Suprapubic skin (tissue), 4 donors: ENCODE data around the gene FRMD8.
A peak's percentile ranks its signal among the peaks of the same experiment; 100 is the strongest.

Source experiments
- EP300 ChIP-seq: sonication (generic); formaldehyde crosslinking; IDR thresholded peaks from one replicate; pipeline ENCODE4 v1.6.1; 2017; ENCODE audit warnings: antibody characterized with exemption
- POLR2A ChIP-seq, 2 donors: fragments of 450-650 bp; IDR thresholded peaks; one replicate each; pipeline ENCODE4 v1.6.1; 2017; ENCODE audit warnings: antibody characterized with exemption in 2 of 2, mild to moderate bottlenecking in 2 of 2, moderate library complexity in 2 of 2
- POLR2AphosphoS5 ChIP-seq, 3 donors: sonication (generic); formaldehyde crosslinking; IDR thresholded peaks; one replicate each; pipeline ENCODE4 v1.6.1; 2017; ENCODE audit warnings: antibody characterized with exemption in 3 of 3
- TF ChIP-seq, protein P1 (sequence below), 2 donors: fragments of 200-600 bp in 1 of 2; fragments of 450-650 bp in 1 of 2; sonication (generic) in 1 of 2; IDR thresholded peaks; one replicate each; pipeline ENCODE4 v1.5.1; 2016 to 2019; ENCODE audit warnings: antibody characterized with exemption in 2 of 2, mild to moderate bottlenecking in 1 of 2, moderate library complexity in 1 of 2

DNA sequence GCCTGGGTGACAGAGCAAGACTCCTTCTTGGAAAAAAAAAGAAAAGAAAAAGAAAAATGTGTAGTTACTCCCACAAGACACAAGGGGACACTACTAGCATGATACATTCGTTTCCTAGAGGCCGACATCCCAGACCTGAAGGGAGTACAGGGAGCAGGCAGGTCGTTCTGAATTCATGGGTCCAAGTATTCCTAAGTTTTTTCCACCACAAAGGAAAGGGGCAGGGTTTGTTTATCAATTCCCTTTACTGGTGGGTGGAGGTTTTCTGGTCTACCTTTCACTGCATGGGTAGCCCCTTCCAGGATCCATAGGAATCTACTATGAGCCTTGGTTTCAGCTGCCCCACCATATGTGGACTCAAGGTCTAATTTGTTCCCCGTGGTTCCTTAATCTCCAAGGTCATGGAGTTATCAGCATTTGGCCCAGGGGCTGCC is 20.1 kb upstream of the FRMD8 start:
- TF ChIP-seq, protein P1, sequence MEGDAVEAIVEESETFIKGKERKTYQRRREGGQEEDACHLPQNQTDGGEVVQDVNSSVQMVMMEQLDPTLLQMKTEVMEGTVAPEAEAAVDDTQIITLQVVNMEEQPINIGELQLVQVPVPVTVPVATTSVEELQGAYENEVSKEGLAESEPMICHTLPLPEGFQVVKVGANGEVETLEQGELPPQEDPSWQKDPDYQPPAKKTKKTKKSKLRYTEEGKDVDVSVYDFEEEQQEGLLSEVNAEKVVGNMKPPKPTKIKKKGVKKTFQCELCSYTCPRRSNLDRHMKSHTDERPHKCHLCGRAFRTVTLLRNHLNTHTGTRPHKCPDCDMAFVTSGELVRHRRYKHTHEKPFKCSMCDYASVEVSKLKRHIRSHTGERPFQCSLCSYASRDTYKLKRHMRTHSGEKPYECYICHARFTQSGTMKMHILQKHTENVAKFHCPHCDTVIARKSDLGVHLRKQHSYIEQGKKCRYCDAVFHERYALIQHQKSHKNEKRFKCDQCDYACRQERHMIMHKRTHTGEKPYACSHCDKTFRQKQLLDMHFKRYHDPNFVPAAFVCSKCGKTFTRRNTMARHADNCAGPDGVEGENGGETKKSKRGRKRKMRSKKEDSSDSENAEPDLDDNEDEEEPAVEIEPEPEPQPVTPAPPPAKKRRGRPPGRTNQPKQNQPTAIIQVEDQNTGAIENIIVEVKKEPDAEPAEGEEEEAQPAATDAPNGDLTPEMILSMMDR (IDR thresholded peaks at IDR 0.05) = peak; percentile 61 to 81
- TF ChIP-seq EP300 = no peak
- TF ChIP-seq POLR2A (IDR thresholded peaks at IDR 0.05) = no peak
- no peak for TF ChIP-seq POLR2AphosphoS5 (IDR thresholded peaks at IDR 0.05)
